Spleen (tissue), 11 donors: Measurements from ENCODE around the gene CDH18. TPM values are rescaled to one million over a fixed set of nuclear protein-coding genes. Genes with fewer than 3 reads are reported as not detected.

ENCODE experiments used
- DNase-seq: peaks from one replicate; pipeline ENCODE4 v3.0.0-alpha.2; 2020
- H3K27ac ChIP-seq, 8 donors: fragments of 200-600 bp; sonication (generic) in 7 of 8; 1 replicate in 4 of 8; 2 replicates in 4 of 8; pipeline versions ENCODE4 v1.5.0 to v1.8.0; 2016 to 2021; ENCODE audit warnings: inconsistent platforms in 4 of 8, mild to moderate bottlenecking in 4 of 8, moderate library complexity in 1 of 8
- H3K27me3 ChIP-seq, 7 donors: fragments of 200-600 bp; sonication (generic) in 6 of 7; replicated peaks in 1 of 7; 1 replicate in 4 of 7; 2 replicates in 3 of 7; pipeline versions ENCODE4 v1.5.0 to v1.8.0; 2016 to 2021; ENCODE audit warnings: inconsistent platforms in 3 of 7, mild to moderate bottlenecking in 1 of 7
- H3K36me3 ChIP-seq, 6 donors: fragments of 200-600 bp; sonication (generic) in 5 of 6; 1 replicate in 4 of 6; 2 replicates in 2 of 6; pipeline versions ENCODE4 v1.5.0 to v1.8.0; 2016 to 2021; ENCODE audit warnings: inconsistent platforms in 2 of 6
- H3K4me1 ChIP-seq, 6 donors: fragments of 200-600 bp; sonication (generic) in 5 of 6; 1 replicate in 3 of 6; 2 replicates in 3 of 6; pipeline versions ENCODE4 v1.5.0 to v1.8.0; 2016 to 2021; ENCODE audit warnings: inconsistent platforms in 3 of 6
- H3K4me3 ChIP-seq, 8 donors: fragments of 200-600 bp; sonication (generic) in 7 of 8; 1 replicate in 4 of 8; 2 replicates in 4 of 8; pipeline versions ENCODE4 v1.5.0 to v1.8.0; 2016 to 2021; ENCODE audit warnings: inconsistent platforms in 4 of 8, mild to moderate bottlenecking in 4 of 8, moderate library complexity in 2 of 8
- H3K9me3 ChIP-seq, 8 donors: fragments of 200-600 bp; sonication (generic) in 7 of 8; 1 replicate in 4 of 8; 2 replicates in 4 of 8; pipeline versions ENCODE4 v1.5.0 to v1.8.0; 2016 to 2021; ENCODE audit warnings: inconsistent platforms in 4 of 8
- CTCF ChIP-seq, 11 experiments: fragments of 200-600 bp in 7 of 11; fragments of 450-650 bp in 4 of 11; sonication (generic) in 4 of 11; IDR thresholded peaks in 8 of 11; conservative IDR thresholded peaks in 3 of 11; 1 replicate in 7 of 11; 2 replicates in 4 of 11; pipeline versions ENCODE4 v1.4.0 to v1.8.0; 2016 to 2021; ENCODE audit warnings: antibody characterized with exemption in 11 of 11, inconsistent platforms in 4 of 11, mild to moderate bottlenecking in 1 of 11
- POLR2A ChIP-seq, 3 donors: fragments of 450-650 bp; IDR thresholded peaks; one replicate each; pipeline ENCODE4 v1.5.1; 2017; ENCODE audit warnings: antibody characterized with exemption in 3 of 3, mild to moderate bottlenecking in 1 of 3
- POLR2AphosphoS5 ChIP-seq, 3 donors: sonication (generic); formaldehyde crosslinking; IDR thresholded peaks; one replicate each; pipeline ENCODE4 v1.5.1; 2017; ENCODE audit warnings: antibody characterized with exemption in 3 of 3
- WGBS, 5 donors: extraction: QIAGEN DNeasy Blood & Tissue Kit in 3 of 5; methylation state at CpG; one replicate each; pipeline versions ENCODE4 v1.1.5 to v1.1.7; 2013 to 2018; 5-methylcytosine and 5-hydroxymethylcytosine counted together
- intact Hi-C: fragments of 100-400 bp; cut with DNase I; formaldehyde crosslinking; loops from one replicate; pipeline ENCODE4 v1.15.0; 2023; ENCODE audit warnings: low total_unique reads
- polyA plus RNA-seq, 3 donors: library from polyadenylated mRNA; stranded (reverse); fragments of 200-250 nt; gene quantifications; one replicate each; pipeline ENCODE4 v1.2.1, GENCODE V29; 2013
- total RNA-seq, 7 donors: library from RNA; depleted of rRNA in 3 of 7; stranded (reverse); fragments of >200 nt in 3 of 7; fragmentation: NEBNext Ultra II Directional in 4 of 7; extraction: Animal tissue kit (Norgen Biotek cat#: 25700) in 4 of 7; gene quantifications; one replicate each; pipeline versions ENCODE4 v1.1.0 to v1.2.1, GENCODE V29; 2016 to 2021
- donor health status: healthy with polysubstance abuse.
- donor health status: DM: no; HTN: no; CAD: no; lungs with moderate emphysema.
- donor health status: DM: no; HTN: no; CAD: no.
- donor health status: Bipolar disorder and iron deficiency.
- donor health status: healthy.
- donor health status: DM: no; HTN: no; CAD: no.
- donor health status: DM: yes; HTN: yes; CAD: no.

The CDH18 gene
- total and polyA plus RNA-seq, 10 donors = 0.26 TPM; not detected in 9

DNA sequence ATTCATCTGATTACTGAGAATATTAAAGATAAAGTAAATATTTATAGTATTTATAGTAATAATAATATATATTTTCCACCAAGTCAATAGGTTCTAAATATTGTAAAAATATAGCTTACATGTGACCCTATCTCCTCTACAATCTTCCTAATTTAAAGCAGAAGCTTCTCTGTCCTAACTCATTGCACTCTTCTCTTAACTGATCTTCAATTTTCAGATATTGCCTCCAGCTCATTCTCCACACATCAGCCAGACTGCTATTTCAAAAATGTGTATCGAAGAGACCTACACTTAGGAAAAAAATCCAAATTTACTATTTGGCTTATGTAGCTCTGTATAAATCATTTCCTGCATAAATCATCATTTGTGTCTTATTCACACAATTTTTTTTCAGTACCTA is 47.8 kb downstream of the CDH18 start:
- H3K4me1 ChIP-seq = no peaks in the 10 kb centered on the region
- 66 to 78% (median 68%) methylated on average over 1 of the region's 1 CpG for WGBS, 5 donors
- DNase-seq = no peak

GRCh38 chr5:19930451-19930850 is 57.5 kb downstream of the CDH18 start:
- Histone ChIP-seq H3K9me3 (peaks cover 0 to 3% (median 0%) of the 10 kb centered on the region in 8 donors), H3K36me3 (no peaks in the 10 kb centered on the region), H3K4me1 (no peaks in the 10 kb centered on the region), H3K27me3 (no peaks in the 10 kb centered on the region), H3K27ac (no peak overlapping the region), H3K4me3 (no peak overlapping the region)
- no peak for DNase-seq
- 79 to 87% (median 84%) methylated on average over 5 of the region's 5 CpGs for WGBS, 5 donors
- intact Hi-C loops = no loop called here
- TF ChIP-seq CTCF (IDR thresholded peaks at IDR 0.05 in 8 of 11, conservative IDR thresholded peaks at IDR 0.05 in 3 of 11) = no peak
- TF ChIP-seq POLR2AphosphoS5 (IDR thresholded peaks at IDR 0.05) = no peak
- TF ChIP-seq POLR2A (IDR thresholded peaks at IDR 0.05) = no peak

More for the DNA sequence above, 47.8 kb downstream of the CDH18 start:
- Histone ChIP-seq H3K9me3 (peaks cover 0 to 3% (median 0%) of the 10 kb centered on the region in 8 donors), H3K27me3 (no peaks in the 10 kb centered on the region), H3K36me3 (no peaks in the 10 kb centered on the region), H3K4me3 (no peak overlapping the region), H3K27ac (no peak overlapping the region)
- intact Hi-C loops = no loop called here
- TF ChIP-seq POLR2AphosphoS5 (IDR thresholded peaks at IDR 0.05) (no peak), CTCF (IDR thresholded peaks at IDR 0.05 in 8 of 11, conservative IDR thresholded peaks at IDR 0.05 in 3 of 11) (no peak), POLR2A (IDR thresholded peaks at IDR 0.05) (no peak)

GRCh38 chr5:19928562-19929421 is 59.2 kb downstream of the CDH18 start:
- WGBS, 5 donors = 71 to 84% (median 77%) methylated on average over 3 of the region's 3 CpGs
- Histone ChIP-seq H3K27me3 (no peaks in the 10 kb centered on the region), H3K4me3 (no peak overlapping the region), H3K27ac (no peak overlapping the region), H3K9me3 (peaks cover 0 to 3% (median 0%) of the 10 kb centered on the region in 8 donors), H3K4me1 (no peaks in the 10 kb centered on the region), H3K36me3 (no peaks in the 10 kb centered on the region)
- TF ChIP-seq CTCF (IDR thresholded peaks at IDR 0.05 in 8 of 11, conservative IDR thresholded peaks at IDR 0.05 in 3 of 11) = no peak
- TF ChIP-seq POLR2A (IDR thresholded peaks at IDR 0.05) = no peak
- TF ChIP-seq POLR2AphosphoS5 (IDR thresholded peaks at IDR 0.05) = no peak
- no peak for DNase-seq
- intact Hi-C loops = no loop called here

GRCh38 chr5:19927919-19928318 is 60.1 kb downstream of the CDH18 start:
- TF ChIP-seq CTCF (IDR thresholded peaks at IDR 0.05 in 8 of 11, conservative IDR thresholded peaks at IDR 0.05 in 3 of 11) (no peak), POLR2A (IDR thresholded peaks at IDR 0.05) (no peak), POLR2AphosphoS5 (IDR thresholded peaks at IDR 0.05) (no peak)
- Histone ChIP-seq H3K27me3 (no peaks in the 10 kb centered on the region), H3K4me3 (no peak overlapping the region), H3K9me3 (peaks cover 0 to 5% (median 0%) of the 10 kb centered on the region in 8 donors), H3K27ac (no peak overlapping the region), H3K4me1 (no peaks in the 10 kb centered on the region), H3K36me3 (no peaks in the 10 kb centered on the region)
- 59 to 74% (median 59%) methylated on average over 3 of the region's 3 CpGs for WGBS, 5 donors
- DNase-seq = no peak
- intact Hi-C loops = no loop called here
